Endometrial microvascular endothelial cells (primary cell): ENCODE results near the gene FTMT. TPM values are rescaled to one million over a fixed set of nuclear protein-coding genes. Genes with fewer than 3 reads are reported as not detected.

ENCODE experiments used
- in situ Hi-C: cut with HindIII; loops from 2 replicates; pipeline ENCODE4 v1.10.0; 2017; ENCODE audit warnings: low sequenced_read_pairs, low pct_unique_long_range_greater_than_20kb; ENCODE audit errors: inconsistent ontology term
- total RNA-seq: library from RNA; depleted of rRNA; stranded (reverse); fragments of >200 nt; gene quantifications from one replicate; pipeline ENCODE4 v1.2.3, GENCODE V29; 2015; ENCODE audit errors: inconsistent ontology term

The FTMT gene
- total RNA-seq, 1 donor from 2014 or later, result not detected

- in situ Hi-C loops, result no loop called here
These were observed 47.7 kb downstream of the FTMT start for GRCh38 chr5:121899346-121899745.

Other genes starting within 250 kb of the FTMT start
- 9.3 TPM for gene SRFBP1, start 110.1 kb downstream of the FTMT start, total RNA-seq
- gene LOX, start 226.4 kb downstream of the FTMT start, total RNA-seq, result 10.5 TPM